ENCODE data around the gene DPYSL5.
"Not testable (repeated sequence)": the region's sequence is repeated elsewhere in the genome, so short reads cannot be mapped to it uniquely, and the experiment has no call there.

DPYSL5 gene

DNA sequence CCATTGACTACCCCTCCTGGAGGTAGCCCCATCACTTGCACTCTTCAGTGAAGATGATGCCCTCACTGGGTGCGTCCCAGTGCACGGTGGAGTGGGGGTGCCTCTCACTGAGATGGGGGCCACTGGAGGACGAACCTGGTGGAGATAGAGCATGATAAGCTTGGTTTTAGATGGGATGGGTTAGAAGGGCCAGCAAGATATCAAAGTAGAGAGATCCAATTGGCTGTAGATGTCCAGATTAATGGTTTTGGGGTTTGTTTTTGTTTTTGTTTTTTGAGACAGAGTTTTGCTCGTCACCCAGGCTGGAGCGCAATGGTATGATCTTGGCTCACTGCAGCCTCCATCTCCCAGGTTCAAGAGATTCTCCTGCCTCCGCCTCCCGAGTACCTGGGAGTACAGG, 28.3 kb downstream of the DPYSL5 start:
- no peak for DNase-seq

DNA sequence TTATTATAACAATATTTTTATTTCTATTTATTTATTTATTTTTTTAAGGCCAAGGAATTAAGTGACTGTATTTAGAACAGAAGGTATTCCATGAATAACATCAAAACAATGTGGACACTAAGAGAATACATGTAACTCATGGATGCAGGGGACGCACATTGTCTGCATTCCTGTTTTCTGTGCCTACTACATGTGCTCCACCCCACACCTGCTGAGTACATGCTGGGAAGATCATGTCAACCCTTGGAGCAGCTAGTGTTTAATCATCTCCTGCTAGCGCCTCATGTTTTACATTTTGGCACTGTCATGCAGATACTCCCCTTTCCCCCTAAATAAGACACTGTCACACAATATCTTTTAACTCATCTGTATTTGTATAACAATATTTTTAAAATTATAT, 29.3 kb downstream of the DPYSL5 start:
- no peak for DNase-seq

DNA sequence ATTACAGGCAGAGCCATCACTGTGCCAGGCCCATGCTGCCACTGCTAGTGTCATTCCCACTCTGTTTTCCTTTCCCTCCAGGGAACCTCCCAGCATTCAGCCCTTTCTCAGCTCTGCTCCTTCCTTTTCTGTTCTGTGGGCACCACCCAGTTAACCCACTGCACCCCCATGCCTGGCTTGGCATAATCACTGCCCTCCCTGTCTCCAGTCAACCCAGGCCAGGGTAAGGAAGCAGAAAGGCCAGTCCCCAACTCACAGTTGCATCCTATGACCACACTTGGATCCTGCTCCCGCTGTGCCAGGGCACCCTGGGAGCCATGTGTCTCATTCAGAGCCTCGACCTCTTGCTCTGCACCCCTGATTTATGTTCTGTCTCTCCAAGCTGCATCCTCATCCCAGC, 32.2 kb downstream of the DPYSL5 start:
- no peak for DNase-seq

DNA sequence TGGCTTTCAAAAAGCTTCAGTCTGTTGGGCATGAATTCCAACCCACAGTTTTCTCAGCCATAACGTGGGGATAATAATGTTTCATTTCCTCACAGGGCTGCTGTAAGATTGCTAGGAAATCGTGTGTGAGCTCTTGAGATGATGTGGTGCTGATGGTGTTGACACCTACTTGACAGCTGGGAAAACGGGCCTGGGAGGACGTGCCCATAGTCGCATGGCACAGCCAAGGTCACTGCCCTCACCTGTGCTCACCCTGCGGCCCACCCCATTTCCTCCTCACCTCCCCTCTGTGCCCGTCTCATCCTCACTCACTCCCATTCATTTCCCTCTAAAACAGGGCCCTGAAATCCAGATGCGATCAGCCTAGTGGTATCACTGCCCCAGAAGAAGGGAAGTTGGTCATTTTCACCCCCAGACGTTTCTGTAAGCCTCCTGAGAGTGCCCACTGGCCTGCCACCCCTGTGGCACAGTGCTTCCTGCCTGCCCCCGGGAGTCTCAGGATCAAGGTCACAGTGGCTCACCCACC, 33.0 kb downstream of the DPYSL5 start:
- no peak for DNase-seq

DNA sequence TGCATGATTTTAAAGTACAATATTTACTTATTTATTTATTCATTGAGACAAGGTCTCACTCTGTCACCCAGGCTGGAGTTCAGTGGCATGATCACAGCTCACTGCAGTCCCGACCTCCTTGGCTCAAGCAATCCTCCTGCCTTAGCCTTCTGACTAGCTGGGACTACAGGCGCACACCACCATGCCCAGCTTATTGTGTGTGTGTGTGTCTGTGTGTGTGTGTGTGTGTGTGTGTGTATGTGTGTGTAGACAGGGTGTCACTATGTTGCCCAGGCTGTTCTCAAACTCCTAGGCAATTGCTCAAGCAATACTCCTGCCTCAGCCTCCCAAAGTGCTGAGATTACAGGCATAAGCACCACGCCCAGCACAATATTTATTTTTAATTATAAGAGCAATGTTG, 34.3 kb downstream of the DPYSL5 start:
- not testable (repeated sequence) for DNase-seq

DNA sequence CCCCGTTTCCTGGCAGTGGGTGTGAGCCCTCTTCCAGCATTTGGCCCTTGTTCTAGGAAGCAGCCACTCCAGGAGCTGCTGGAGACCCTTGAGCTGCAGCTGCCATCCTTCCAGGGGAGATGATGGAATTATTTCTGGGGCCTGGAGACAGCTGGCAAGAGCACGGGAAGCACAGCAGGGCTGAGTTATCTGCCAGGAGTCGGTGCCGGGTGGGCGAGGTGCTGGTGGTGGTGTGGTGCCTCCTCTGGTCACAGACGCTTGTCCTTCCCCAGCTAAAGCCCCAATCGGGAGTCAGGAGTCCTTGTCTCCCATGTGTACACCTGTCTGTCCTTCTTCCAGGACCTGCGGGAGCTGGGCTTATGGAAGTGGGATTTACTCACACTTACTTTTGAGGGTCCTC, 36.0 kb downstream of the DPYSL5 start:
- DNase-seq, result no peak

DNA sequence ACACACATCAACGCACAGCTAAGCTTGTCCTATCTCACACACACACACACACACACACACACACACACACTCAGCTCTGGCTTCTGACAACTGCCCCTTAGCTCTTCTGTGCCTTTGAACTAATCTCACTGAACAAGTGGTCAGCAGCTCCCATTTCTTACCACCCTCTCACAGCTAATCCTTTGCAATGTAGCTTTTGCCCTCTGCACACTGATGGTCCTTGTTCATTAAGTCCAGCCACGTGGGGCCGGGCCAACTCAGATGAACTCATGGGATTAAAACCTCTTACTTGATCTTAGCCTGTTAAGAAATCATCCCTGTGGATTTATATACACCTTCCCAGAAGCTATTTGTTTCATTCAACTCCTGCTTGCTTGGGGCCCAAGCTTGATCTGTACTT, 36.6 kb downstream of the DPYSL5 start:
- no peak for DNase-seq

DNA sequence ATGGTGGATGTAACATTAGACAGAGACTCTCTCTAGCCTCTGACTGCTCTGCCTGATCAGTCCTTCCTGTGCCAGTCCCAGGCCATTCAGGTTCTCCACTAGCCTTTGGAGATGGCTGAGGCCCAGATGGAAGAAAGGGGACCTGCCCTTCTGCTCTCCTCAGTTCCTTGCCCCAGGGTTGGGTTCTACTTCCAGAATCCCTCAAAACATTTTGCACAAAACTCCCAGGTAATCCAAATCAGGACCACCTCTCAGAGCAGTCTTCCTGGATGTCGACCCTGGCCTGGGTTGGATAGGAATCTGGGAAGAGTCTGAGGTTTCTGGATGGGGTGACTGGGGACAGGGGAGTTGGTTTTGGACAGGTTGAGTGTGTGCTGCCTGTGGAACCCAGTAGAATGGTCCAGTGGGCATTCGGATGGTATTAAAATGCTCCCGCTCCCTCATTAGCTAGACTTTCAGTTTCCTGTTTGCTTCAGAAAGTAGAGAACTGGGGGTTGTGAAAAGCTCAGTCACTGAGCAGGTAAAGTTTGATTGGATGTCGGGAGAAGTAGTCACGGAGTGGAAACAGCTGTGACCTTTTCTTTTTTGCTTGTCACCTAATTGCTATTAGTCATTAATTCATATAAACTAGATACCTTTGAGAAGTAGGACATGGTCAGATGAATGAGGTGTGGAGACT, 37.9 kb downstream of the DPYSL5 start:
- DNase-seq, result no peak

DNA sequence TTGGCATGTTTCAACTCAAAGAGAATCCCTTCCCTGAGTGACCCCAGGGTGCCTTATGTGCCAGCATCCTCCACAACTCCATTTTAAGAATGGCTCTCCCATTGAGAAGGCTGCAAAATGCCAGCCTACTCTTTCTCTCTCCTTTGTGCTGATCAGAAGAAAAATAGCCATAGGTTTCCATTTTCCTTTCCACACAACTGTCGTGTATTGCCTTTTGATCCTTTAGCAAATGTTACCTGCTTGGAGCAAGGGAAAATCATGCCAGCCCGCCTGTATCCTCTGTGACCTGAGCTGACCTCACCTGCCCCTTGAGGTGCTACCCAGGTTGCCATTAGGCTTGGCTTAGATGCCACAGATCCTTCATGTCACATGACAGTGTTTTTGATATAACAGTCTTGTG, 38.8 kb downstream of the DPYSL5 start:
- no peak for DNase-seq

DNA sequence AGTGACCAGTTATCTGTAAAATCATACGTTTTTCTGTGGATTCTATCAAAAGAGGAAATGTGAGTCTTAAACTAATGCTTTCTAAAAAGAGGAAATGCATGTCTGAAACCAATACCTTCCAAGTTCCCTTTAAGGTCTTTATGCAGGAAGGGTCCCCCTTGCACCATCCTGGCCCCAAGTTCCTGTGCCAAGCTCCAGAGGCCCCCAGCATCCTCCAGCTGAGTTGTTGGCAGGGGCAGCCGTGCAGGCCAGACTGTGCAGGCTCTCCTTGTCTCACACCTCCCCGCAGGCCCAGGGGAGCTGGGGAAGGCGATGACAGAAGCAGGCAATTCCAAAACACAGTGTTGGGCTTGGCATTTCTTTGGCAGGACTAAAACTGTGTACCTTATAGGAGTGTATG, 39.2 kb downstream of the DPYSL5 start:
- DNase-seq, result no peak

DNA sequence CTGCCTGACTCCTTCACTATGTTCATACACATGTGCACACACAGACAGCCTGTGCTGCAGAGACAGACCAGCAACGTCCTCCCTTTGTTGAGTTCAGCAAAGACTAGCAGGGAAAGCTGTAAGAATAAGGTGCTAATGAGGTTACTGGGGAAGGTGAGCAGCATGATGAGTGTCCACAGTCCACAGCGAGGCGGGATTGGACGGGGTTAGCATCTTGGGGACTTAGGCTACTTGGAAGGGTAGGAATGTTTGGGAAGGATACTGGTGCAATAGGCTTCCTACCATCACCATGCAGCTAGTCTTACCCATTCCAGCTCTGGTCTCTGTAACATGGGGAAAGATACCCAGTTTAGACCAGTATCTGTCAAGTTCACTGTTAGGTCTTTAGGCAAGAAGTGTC, 41.9 kb downstream of the DPYSL5 start:
- DNase-seq, result no peak

DNA sequence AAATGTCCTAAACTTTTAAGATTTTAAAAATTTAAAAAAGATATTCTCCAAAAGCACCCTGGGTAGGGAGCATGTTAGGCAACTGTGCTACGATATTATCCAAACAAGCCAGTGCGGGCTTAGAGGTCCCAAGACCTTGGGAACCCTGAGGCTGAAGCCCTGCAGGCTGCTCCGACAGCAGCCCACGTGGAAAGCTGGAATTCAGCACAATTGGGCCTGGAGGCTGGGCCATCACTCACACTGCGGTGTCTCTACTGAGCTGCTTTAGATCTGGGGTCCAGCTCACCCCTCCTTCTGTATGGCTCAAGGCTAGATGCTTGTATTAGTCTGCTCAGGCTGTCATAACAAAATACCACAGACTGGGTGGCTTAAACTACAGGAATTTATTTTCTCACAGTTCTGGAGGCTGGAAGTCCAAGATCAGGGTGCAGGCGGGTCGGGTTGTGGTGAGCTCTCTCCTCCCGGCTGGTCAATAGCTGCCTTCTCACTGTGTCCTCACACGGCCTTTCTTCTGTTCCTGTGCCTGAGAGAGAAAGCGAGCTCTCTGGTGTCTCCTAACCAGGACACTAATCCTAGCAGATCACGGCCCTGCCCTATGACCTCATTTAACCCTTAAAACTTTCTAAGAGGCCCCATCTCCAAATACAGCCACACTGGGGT, 42.5 kb downstream of the DPYSL5 start:
- no peak for DNase-seq

DNA sequence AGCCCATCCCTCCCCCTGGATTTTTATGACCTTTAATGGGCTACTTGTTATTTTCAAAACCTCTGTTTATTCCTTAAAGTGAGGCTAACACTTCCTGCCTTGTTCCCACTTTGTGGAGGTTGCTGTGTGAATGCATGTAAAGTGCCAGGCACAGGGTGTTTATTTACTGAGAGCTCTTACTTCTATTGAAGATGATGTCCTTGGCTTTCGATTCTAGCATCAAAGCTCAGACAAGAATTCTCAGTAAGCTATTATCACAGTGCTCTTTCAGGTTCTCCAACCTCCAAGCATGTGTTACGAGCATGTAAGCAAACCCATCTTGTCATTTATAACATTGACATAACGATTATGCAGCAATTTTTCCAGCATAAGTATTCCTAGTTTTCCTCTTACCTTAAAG, 44.2 kb downstream of the DPYSL5 start:
- DNase-seq, result no peak

DNA sequence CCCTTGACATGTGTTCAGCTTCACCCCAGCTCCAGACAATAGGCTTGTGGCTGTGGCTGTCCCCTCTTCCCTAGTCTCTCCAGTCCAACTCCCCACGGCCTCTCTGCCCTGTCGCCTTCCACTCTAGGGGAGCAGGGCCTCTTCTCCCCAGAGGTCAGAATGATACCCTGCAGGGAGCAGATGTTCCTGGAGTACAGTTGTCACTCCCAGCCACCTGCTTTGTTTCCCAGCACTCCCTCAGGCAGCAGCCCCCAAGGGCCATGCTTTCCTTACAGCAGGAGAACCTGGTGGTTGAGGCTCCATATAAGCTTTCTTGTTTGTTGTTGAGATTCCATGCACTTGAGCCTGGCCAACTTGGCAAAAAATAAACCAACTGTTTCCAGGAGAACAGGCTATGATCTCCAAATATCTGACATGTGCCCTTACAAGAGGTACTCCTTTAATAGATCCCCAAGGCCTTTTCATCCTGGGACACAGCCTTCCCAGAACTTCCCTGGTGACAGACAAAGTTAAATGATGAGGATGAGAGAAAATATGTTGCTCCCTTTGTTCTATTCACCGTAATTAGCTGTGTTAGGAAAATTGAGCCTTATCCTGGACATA, 45.1 kb downstream of the DPYSL5 start:
- no peak for DNase-seq

DNA sequence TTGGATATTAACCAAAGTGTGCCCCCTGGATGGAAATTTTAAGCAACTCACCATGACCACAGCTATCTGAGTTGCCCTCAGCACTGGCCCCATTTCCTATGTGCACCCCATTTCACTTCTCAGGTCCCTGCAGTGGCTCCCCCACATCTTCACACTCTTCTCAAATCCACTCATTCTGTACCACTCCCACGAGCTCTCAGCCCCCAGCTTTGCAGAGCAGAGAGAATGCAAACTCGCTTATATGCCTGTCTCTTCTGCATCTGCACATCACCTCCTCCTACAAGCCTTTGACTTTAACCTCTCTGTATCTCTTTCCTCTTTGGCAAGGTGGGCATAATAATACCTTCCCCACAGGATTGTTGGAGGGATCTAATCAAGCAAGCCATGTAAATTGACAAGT, 46.2 kb downstream of the DPYSL5 start:
- no peak for DNase-seq

DNA sequence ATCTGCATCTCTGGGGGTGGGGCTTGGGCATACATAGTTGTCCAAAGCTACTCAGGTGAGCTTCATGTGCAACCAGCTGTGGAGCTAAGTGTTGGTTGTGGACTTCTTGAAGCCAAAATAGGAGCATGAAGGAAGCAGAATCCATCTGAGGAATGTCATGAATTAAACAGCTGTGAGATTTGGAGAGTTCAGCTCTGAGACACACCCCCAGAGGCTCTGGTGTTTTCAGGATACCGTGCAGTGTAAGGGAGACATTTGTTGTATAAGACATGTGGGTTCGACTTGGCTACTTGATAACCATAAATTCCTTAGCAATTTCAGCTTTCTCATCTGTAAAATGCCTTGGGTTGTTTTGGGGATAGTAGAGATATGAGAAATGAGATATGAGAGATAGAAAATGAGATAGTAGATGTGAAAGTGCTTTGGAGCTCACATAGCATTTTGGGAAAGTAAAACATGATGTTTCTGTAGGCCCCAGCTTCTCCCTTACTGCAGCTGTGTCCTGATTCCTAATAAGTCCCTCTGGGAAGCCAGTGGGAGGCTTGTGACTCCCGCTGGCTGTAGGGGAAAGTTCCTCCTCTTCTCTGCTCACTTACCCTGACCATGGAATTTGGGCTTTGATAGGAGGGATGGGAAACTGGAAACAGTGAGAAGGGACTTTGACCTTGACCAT, 50.0 kb downstream of the DPYSL5 start:
- no peak for DNase-seq

DNA sequence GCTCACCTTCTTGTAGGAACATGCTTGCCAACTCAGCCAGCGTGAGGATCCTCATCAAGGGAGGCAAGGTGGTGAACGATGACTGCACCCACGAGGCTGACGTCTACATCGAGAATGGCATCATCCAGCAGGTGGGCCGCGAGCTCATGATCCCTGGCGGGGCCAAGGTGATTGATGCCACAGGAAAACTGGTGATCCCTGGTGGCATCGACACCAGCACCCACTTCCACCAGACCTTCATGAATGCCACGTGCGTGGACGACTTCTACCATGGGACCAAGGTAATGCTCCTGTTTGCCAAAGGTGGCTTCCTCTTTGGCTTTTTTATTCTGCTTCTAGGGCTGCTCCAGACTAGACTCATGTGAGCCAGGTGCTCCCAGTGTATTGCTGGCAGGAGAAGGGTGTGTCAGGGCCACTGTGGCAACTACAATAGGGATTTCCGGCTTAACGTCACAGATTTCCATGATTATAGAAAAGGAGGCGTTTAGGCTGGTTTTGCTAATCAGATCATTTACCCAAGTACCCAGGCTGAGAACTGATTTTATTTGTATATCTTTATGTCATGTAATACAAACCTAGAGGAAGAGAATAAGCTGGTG, 50.6 kb downstream of the DPYSL5 start:
- DNase-seq, result no peak

DNA sequence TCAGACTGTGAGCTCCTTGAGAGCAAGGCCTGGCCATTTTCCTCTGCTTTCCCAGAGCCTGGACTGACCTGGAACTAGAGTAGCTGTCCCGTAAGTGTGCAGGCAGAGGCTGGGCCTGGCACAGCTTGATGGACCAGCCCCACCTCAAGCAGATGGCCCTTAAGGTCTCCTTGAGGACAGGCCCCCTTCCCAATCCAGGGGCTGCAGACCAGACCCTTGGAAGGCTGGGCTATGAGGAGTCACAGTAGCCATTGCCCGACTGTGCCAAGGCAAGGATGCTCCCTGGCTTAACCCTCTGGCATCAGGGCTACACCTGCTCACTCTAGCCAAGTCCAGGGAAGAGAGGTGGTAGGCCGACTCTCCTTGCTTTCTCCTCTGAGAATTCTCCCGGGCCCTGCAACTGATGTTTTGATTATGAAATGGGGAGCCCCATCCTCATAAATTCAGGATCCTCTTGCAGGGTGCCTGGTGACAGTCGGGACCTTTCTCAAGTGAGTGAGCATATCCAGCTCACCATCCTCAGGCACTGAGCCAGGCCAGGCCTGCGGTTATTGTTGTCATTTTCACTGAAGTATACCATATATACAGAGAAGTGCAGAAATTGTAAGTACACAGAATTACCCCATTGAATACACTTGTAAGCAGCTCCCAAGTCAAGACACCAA, 51.7 kb downstream of the DPYSL5 start:
- DNase-seq, result no peak

DNA sequence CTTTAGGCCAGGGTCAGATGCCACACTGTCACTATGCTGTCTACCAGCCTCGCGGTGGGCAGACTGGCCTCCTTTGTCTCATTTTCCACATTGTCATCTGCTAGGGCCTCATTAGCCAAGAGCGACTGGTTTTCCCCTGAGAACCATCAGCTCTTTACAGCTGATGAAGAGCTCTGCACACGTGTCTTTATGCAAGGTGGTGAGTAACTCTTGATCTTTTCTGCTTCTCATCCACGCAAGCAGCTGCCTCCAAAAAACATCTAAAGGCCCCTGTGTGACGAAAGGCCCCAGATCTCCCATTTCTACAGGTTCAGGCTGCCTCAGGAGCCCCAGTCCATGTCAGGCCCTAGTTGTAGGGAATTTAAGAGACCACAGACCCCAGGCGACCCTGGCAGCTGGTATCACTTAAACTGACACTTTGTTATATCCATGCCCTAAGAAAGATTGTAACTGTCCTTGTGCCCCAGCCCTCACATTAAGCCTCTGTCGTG, 52.9 kb downstream of the DPYSL5 start:
- DNase-seq, result no peak

DNA sequence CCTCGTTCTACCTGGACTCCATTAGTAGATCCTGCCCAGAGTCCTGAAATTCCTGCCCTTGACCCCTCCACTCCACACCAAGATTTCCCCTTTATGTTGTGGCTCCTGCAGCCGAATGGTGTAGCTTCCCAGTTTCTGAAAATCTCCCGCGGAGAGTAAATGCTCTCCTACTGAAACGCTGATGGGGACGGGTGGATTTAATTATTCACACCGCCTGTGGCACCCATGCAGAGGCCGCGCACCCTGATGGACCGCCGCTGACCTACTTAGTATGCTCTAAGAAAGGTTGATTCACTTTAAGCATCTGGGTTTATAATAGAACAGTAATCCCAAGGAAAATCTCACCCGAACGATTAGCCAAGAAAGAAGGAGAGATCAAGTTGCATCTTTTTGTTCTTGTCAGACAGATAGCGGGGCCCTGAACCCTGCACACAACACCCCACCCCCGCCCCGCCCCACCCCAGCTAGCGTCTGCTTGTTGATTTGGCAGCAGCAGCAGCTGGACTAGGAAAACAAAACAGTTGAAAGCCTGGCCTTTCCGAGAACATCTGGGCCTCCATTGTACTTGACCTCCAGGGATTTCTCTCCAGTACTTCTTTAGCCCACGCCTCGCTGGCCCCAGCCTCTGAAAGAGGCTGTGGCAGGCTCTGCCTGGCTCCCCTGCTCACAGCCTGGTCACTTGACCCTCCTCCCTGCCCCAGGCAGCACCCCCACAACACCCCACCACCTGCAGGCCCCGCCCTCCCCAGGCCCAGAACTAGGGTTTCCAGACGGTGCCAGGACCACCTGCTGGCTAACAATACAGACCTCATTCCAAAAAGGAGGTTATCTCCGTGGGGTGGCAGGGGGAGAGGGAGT, 53.6 kb downstream of the DPYSL5 start:
- DNase-seq, result no peak

DNA sequence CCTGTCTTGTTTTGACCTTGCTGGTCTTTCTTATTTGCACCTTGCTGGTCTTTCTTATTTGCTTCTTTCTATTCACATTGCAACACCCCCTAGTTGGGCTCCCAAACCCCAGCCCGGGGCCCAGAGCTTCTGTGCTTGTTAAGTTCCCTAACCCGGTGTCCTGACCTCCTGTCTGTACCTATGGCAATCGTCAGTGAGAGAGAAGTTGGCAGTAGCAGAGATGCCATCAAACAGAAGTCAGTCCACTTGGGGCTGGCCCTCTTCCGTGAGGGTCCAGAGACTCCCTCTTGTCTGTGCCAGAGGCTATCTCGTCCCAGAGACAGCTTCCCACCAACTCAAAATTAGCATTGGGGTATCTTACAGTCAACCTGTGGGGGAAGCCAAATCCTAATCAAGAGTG, 55.7 kb downstream of the DPYSL5 start:
- DNase-seq, result no peak

DNA sequence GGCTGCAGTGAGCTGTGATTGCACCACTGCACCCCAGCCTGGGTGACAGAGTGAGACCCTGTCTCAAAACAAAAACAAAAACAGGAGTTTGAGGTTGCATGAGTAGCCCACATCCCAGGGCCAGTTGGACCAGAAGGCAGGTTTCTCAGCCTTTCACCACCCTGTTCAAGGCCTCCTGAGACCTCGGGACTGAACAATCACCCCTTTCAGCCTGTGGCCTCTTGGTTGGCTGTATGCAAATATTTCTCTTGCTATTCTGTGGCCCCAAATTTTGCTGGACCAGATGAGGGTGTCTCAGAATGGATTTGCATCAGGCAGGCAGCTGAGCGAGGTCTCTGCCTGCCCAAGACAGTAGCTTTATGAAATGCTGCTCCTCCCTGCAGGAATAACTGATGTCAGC, 56.9 kb downstream of the DPYSL5 start:
- no peak for DNase-seq
